Stomach smooth muscle (tissue), 2 donors: ENCODE data around the gene MEX3C.

Experiments used
- H3K27ac ChIP-seq: one replicate; pipeline ENCODE4 v1.7.0; 2013; ENCODE audit warnings: mild to moderate bottlenecking, low read length, inconsistent platforms
- H3K27me3 ChIP-seq, 2 donors: one replicate each; pipeline ENCODE4 v1.7.0; 2013; ENCODE audit warnings: low read length in 2 of 2; ENCODE audit not compliant: insufficient read depth in 2 of 2, control insufficient read depth in 1 of 2
- H3K36me3 ChIP-seq, 2 donors: one replicate each; pipeline ENCODE4 v1.7.0; 2013; ENCODE audit warnings: low read length in 2 of 2; ENCODE audit not compliant: control insufficient read depth in 2 of 2, insufficient read depth in 2 of 2
- H3K4me1 ChIP-seq: one replicate; pipeline ENCODE4 v1.7.0; 2013; ENCODE audit warnings: low read length; ENCODE audit not compliant: control insufficient read depth, insufficient read depth
- H3K4me3 ChIP-seq, 2 donors: one replicate each; pipeline ENCODE4 v1.7.0; 2013; ENCODE audit warnings: low read length in 2 of 2
- H3K9ac ChIP-seq, 2 donors: one replicate each; pipeline ENCODE4 v1.7.0; 2013; ENCODE audit warnings: low read length in 2 of 2, mild to moderate bottlenecking in 1 of 2
- H3K9me3 ChIP-seq, 2 donors: one replicate each; pipeline ENCODE4 v1.7.0; 2013; ENCODE audit warnings: low read length in 2 of 2; ENCODE audit not compliant: control insufficient read depth in 2 of 2
- donor health status: healthy.
- donor health status: Pancreatic carcinoma.

MEX3C gene

GRCh38 chr18:51153659-51154371, 43.7 kb downstream of the MEX3C start:
- H3K4me1 ChIP-seq: no peaks in the 10 kb centered on the region
- H3K27ac ChIP-seq: no peak overlapping the region
- no peaks in the 10 kb centered on the region for H3K36me3 ChIP-seq
- H3K27me3 ChIP-seq: no peaks in the 10 kb centered on the region
- no peak overlapping the region for H3K9ac ChIP-seq
- H3K4me3 ChIP-seq: no peak overlapping the region
- H3K9me3 ChIP-seq: peaks cover 0 to 4% of the 10 kb centered on the region in 2 donors

DNA sequence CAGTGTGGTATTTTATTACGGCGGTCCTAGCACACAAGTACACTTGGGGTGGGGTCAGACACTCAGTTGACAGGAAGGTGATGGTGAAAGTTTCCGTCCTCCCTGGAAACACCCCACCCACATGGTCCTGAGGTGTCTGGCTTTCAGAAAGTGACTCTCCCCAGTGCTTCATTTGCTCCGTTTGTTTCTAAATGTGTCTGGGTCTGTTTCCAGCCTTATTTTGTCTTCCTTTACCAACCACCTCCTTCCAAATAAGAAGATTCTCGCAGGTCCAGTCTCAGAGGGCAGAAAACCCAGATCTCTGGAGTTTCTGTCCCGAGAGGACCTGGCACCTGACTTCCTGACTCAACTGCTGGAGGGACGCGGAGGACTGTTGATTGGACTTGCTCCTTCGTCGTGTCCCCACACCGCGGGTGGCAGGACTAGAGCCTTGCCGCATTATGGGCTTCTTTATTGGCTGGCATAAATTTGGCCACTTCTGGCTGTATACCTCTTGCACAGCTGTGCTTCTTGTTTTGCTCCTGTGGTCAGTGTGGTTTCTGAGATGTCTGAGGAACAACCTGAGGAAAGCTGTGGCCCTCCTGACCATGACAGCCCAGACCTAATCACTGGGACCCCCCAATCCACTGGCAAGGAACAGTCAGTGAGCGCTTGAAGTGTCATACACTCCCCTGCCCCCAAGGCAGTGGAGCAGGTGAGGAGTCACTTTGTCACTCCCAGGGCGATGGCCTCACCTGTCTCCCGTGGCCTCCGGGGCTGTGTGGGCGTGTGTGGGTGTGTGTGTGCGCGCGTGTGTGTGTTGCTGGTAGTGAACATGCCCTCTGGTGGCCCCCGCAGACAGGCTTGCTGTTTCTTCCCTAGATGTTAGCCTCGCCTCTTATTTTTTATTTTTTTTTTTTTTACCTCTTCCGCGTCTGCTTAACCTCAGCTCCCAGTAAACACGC, 45.6 kb downstream of the MEX3C start:
- H3K36me3 ChIP-seq: no peaks in the 10 kb centered on the region
- no peaks in the 10 kb centered on the region for H3K4me1 ChIP-seq
- no peaks in the 10 kb centered on the region for H3K27me3 ChIP-seq
- H3K27ac ChIP-seq: no peak overlapping the region
- H3K4me3 ChIP-seq: no peak overlapping the region
- no peak overlapping the region for H3K9ac ChIP-seq
- H3K9me3 ChIP-seq: peaks cover 0 to 4% of the 10 kb centered on the region in 2 donors

DNA sequence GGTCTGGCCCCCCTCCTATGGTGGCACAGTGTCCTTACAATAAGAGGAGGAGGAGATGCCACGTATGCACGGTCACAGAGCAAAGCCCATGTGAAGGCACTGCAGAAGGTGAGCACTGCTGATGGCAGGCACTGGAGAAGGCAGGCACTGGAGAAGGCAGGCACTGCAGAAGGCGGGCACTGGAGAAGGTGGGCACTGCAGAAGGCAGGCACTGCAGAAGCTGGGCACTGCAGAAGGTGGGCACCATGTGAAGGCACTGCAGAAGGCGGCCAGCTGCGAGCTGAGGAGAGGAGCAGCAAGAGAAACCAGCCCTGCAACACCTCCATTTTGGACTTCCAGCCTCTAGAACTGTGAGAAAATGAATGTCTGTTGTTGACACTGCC, 46.3 kb downstream of the MEX3C start:
- H3K27ac ChIP-seq: no peak overlapping the region
- H3K27me3 ChIP-seq: no peaks in the 10 kb centered on the region
- no peak overlapping the region for H3K9ac ChIP-seq
- no peaks in the 10 kb centered on the region for H3K36me3 ChIP-seq
- H3K4me3 ChIP-seq: no peak overlapping the region
- H3K9me3 ChIP-seq: peaks cover 0 to 4% of the 10 kb centered on the region in 2 donors
- H3K4me1 ChIP-seq: no peaks in the 10 kb centered on the region

DNA sequence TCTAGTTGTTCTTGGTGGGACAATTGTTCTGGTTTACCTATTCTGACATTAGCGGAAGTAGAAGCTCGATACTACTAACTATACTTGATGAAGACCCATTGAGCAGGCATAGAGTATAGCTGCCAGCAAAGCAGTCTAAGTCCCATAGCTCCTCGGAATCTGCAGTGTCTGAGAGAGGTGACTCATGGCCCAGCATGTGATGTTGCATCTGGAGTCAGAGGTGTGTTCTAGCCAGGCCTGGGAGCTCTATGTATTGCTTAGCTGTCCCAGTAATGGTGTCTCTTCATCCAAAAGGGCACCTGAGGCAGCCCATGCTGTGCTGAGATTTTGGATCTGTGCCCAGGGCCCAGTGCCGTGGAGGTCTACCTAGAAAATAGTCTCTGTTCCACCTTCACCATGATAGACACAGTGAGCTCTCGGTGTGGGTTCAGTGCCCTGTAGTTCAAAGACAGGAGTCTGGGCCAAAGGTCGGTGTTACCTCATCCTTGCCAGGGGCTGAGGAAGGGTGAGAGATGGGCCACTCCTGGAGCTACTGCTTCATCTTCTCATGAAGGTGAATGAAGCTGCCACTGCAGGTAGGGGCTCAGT, 47.3 kb downstream of the MEX3C start:
- Histone ChIP-seq H3K9ac (no peak overlapping the region), H3K27me3 (no peaks in the 10 kb centered on the region), H3K27ac (no peak overlapping the region), H3K36me3 (no peaks in the 10 kb centered on the region), H3K4me3 (no peak overlapping the region), H3K4me1 (no peaks in the 10 kb centered on the region), H3K9me3 (peaks cover 0 to 4% of the 10 kb centered on the region in 2 donors)

DNA sequence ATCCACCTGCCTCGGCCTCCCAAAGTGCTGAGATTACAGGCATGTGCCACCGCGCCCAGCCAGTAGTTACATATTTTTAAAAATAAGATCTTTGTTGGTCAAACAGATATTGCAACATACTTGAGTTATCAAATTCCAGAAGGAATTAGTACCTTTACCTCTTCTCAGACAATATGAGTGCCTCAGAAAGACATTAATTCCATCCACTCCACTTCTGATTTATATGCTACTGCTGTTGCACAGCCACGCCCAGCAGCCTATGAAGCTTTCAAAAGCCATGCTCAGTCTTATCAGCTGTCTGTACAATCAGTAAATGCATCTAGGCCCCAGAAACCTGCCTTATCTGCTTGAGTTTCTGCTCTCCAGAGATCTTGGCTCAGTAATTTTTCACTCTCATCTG, 47.8 kb downstream of the MEX3C start:
- Histone ChIP-seq H3K36me3 (no peaks in the 10 kb centered on the region), H3K4me3 (no peak overlapping the region), H3K27ac (no peak overlapping the region), H3K27me3 (no peaks in the 10 kb centered on the region), H3K4me1 (no peaks in the 10 kb centered on the region), H3K9ac (no peak overlapping the region), H3K9me3 (peaks cover 0 to 4% of the 10 kb centered on the region in 2 donors)

DNA sequence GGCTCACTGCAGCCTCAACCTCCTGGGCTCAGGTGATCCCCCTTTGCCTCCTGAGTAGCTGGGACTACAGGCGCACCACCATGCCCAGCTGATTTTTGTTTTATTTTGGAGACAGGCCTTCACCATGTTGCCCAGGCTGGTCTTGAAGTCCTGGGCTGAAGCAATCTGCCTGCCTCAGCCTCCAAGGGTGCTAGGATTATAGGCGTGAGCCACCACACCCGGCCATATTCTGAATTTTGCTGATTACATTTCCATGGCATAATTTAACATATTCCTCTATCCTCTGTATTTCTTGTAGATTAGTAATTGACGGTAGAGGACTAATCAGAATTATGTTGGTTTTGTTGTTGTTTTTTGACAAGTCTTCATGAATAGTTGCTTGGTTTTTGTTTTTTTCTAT, 50.6 kb downstream of the MEX3C start:
- Histone ChIP-seq H3K9me3 (peaks cover 0 to 4% of the 10 kb centered on the region in 2 donors), H3K4me3 (no peak overlapping the region), H3K9ac (no peak overlapping the region), H3K27ac (no peak overlapping the region), H3K36me3 (no peaks in the 10 kb centered on the region), H3K4me1 (no peaks in the 10 kb centered on the region), H3K27me3 (no peaks in the 10 kb centered on the region)

DNA sequence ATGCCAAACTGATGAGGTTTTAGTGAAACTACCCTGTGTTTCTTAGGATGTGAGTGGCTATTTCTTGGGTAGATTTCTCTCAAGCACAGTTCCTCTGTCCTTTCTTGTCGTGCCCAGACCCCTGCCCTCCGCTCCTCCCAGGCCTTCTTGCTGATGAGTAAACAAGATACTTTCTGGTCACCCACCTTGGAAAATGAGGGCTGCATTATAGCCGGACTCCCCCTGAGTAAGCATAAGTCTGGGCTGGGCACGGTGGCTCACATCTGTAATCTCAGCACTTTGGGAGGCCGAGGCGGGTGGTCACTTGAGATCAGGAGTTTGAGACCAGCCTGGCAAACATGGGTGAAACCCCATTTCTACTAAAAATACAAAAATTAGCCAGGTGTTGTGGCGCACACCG, 58.5 kb downstream of the MEX3C start:
- no peaks in the 10 kb centered on the region for H3K9me3 ChIP-seq
- no peaks in the 10 kb centered on the region for H3K36me3 ChIP-seq
- no peaks in the 10 kb centered on the region for H3K27me3 ChIP-seq
- no peaks in the 10 kb centered on the region for H3K4me1 ChIP-seq
- no peak overlapping the region for H3K4me3 ChIP-seq
- no peak overlapping the region for H3K9ac ChIP-seq
- no peak overlapping the region for H3K27ac ChIP-seq

- no peak overlapping the region for H3K27ac ChIP-seq
- no peaks in the 10 kb centered on the region for H3K9me3 ChIP-seq
- no peaks in the 10 kb centered on the region for H3K27me3 ChIP-seq
- H3K4me1 ChIP-seq: no peaks in the 10 kb centered on the region
- H3K36me3 ChIP-seq: no peaks in the 10 kb centered on the region
- H3K4me3 ChIP-seq: no peak overlapping the region
- no peak overlapping the region for H3K9ac ChIP-seq
Observed at GRCh38 chr18:51137891-51138290, 59.6 kb downstream of the MEX3C start.

DNA sequence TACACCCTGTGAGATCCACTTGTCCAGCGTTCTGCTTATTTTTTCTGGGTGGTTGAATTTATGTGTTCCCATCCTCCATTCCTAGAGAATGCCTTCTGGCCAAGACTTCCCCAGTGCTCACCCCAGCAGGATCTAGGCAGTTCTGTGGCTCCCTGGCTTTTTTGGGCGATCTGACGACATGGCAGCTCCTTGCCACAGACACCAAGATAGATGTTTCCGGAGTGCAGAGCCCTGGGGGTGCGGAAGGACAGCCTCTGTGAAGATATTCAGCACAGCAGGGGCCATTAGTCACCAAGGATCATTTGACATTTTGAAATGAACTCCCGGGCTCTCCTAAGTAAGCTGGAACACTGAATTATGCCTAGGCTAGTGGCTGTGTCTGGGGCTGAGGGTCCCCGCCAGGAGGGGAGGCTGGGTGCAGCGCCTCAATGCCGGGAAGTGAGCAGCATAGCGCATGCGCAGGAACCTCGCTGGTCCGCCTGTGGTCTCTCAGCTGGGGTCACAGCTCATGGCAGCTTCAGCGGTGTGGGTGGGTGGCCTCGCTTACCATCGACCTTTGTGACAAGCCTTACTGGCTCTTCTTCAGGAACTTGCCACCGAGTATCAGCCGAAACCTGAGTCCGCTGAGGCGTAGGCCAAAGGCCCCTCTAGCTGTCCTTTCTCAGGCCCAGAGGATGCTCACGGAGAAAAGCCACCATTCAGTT, 60.3 kb downstream of the MEX3C start:
- Histone ChIP-seq H3K4me1 (no peaks in the 10 kb centered on the region), H3K4me3 (no peak overlapping the region), H3K36me3 (no peaks in the 10 kb centered on the region), H3K27me3 (no peaks in the 10 kb centered on the region), H3K9me3 (no peaks in the 10 kb centered on the region), H3K27ac (no peak overlapping the region), H3K9ac (no peak overlapping the region)

- H3K27ac ChIP-seq: no peak overlapping the region
- H3K4me3 ChIP-seq: no peak overlapping the region
Observed at GRCh38 chr18:51135795-51136194, 61.7 kb downstream of the MEX3C start.

More at GRCh38 chr18:51135795-51136194, 61.7 kb downstream of the MEX3C start:
- Histone ChIP-seq H3K4me1 (no peaks in the 10 kb centered on the region), H3K9me3 (no peaks in the 10 kb centered on the region), H3K36me3 (no peaks in the 10 kb centered on the region), H3K9ac (no peak overlapping the region), H3K27me3 (no peaks in the 10 kb centered on the region)
